Muscle of arm (tissue), 12 donors: ENCODE data around the gene SLC25A10. TPM values are rescaled to one million over a fixed set of nuclear protein-coding genes. Genes with fewer than 3 reads are reported as not detected.
A peak's percentile ranks its signal among the peaks of the same experiment; 100 is the strongest.
"Not testable (repeated sequence)": the region's sequence is repeated elsewhere in the genome, so short reads cannot be mapped to it uniquely, and the experiment has no call there.

Experiments
- DNase-seq: peaks from one replicate; pipeline ENCODE4 v3.0.0-alpha.2; 2013
- polyA plus RNA-seq, 12 donors: library from polyadenylated mRNA; unstranded; fragments of 120-200 nt; gene quantifications; one replicate each; pipeline ENCODE4 v1.2.1, GENCODE V29; 2013; ENCODE audit not compliant: insufficient read length in 12 of 12

The SLC25A10 gene
- polyA plus RNA-seq, 12 donors = 1.2 to 22.7 (median 2.9) TPM; not detected in 1

DNA sequence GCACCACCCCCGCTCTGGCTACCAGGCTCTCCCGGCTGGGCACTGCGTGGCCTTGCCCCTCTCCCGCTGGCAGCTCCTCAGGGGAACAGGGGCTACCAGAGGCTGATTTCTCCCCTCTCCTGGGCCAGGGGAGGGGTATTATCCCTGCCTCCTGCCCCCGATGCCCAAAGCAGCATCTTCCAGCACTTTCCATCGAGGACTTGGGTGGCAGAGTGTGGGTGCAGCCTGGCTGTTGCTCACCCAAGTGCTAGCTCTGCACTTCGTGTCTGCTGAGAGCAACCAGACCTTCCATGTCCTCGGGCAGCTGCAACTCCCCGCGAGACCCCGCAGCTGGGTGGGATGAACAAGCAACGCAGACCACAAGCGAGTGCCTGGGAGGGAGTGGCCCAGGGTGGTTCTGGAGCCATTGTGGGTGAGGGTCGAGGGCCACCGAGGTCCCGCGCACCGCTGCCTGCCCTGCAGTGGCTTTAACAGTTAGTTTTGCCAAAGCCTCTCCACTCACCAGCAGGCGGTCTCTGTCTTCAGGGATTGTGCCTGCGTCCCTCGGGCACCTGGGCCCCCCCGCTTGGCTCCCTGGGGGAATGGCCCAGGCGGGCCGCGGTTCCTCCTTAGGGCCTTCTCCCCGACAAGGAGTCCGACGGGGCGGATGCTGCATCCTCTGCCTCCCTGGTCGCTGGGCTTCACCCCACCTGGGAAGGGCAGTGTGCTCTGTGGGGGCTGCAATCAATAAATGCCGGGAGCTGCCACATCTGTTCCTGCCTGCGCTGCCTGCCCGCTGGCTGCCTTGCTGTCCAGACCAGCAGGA is 8.4 kb downstream of the SLC25A10 start:
- no peak for DNase-seq

DNA sequence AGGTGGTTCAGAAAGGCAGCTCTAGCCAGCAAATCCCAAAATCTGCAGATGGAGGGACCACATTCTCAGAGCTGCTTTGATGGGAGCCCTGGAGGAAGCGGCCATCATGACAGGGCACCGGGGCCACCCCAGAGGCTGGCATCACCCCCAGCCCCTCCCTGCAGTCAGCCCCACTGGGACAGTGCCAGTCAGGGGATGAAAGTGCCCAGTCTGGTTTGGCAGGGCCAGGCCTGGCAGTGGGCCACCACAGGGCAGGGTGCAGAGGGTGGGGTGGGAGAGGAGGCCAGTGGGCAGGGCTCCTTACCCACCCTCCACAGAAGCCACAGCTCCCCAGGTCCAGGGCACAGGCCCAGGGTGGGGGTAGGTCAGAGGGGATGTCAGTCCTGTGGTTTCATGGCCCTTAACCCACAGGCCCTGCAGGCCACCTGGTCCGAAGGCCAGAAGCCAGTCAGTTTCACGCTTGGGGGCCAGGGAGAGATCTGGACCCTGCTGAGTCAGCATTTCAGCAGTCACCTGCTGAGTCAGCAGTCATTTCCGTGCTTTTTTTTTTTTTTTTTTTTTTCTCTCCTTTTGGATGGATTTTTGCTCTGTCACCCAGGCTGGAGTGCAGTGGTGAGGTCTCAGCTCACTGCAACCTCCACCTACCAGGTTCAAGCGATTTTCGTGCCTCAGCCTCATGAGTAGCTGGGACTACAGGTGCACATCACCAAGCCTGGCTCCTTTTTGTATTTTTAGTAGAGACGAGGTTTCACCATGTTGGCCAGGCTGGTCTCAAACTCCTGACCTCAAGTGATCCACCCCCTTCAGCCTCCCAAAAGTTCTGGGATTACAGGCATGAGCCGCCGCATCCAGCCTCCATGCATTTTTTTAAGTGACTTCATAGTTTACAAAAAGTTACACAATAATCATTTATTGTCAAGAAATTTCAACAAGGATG is 10.4 kb downstream of the SLC25A10 start:
- no peak for DNase-seq

DNA sequence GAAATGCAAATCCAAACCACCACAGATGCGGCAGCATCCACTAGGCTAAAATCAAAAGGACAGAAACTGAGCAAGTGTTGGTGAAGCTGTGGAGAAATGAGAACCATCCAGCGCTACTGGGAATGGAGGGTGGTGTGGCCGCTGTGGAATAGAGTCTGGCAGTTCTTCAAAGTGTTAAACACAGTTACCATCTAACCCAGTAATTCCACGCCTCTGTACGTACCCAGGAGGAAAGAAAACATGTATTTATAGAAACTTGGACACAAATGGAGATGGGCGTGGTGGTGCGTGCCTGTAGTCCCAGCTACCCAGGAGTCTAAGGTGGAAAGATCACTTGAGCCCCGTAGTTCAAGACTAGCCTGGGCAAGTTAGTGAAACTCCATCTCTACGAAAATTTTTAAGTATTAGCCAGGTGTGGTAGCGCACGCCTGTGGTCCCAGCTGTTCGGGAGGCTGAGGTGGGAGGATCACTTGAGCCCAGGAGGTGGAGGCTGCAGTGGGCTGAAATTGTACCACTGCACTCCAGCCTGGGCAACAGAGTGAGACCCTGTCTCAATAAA is 11.6 kb downstream of the SLC25A10 start:
- no peak for DNase-seq

DNA sequence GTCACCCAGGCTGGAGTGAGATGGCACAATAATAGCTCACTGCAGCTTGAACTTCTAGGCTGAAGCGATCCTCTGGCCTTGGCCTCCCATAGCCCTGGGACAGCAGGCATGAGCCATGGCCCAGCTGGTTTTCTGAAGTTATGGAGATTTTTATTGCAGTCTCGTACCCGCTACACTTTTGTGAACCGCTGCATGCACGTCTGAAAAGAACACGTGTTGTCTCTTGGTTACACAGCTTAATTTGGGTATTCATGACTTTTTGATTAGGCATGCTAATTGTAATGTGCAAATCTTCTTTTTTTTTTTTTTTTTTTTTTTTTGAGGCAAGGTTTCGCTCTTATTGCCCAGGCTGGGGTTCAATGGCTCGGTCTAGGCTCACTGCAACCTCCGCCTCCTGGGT is 13.4 kb downstream of the SLC25A10 start:
- no peak for DNase-seq

DNA sequence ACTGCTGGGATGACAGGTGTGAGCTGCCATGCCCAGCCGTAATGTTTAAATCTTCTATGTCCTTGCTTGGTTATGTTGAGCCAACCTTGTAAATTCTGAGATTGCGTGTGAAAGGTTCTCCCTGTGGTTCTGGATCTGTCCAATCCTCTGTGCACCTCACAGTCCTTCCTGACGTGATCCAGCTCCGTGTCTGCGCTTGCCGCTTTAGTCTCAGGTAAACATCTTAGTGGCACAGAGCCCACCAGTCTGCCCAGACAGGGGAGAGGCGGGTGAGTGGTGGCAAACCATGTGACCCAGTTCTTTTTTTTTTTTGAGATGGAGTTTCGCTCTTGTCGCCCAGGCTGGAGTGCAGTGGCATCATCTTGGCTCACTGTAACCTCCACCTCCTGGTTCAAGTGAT is 13.9 kb downstream of the SLC25A10 start:
- no peak for DNase-seq

DNA sequence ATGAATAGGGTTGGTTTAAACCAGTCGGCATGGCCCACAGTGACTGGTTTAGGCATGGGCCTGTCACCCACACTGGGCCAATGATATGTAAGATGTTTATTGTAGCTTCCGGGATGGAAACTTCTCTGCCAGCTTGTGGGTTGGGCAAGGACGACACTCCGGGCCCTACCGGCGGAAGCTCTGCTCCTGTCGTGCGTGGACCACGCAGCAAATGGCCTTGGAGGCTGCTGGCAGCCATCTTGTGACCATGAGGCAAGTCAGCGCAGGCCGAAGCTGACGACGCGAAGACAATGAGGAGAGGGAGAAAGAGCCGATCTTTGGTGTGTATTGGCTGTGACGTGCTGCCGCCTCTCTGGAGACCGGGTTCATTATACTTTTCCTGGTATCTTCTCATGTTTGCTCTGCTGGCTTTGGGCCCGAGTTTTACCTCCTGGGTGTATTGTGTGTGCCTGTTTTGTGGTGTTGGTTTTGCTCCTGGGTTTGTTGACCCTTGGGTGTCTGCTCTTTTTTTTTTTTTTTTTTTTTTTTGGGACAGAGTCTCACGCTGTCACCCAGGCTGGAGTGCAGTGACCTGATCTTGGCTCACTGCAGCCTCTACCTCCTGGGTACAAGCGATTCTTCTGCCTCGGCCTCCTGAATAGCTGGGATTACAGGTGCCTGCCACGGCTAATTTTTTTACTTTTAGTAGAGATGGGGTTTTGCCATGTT is 15.4 kb downstream of the SLC25A10 start:
- DNase-seq = no peak

DNA sequence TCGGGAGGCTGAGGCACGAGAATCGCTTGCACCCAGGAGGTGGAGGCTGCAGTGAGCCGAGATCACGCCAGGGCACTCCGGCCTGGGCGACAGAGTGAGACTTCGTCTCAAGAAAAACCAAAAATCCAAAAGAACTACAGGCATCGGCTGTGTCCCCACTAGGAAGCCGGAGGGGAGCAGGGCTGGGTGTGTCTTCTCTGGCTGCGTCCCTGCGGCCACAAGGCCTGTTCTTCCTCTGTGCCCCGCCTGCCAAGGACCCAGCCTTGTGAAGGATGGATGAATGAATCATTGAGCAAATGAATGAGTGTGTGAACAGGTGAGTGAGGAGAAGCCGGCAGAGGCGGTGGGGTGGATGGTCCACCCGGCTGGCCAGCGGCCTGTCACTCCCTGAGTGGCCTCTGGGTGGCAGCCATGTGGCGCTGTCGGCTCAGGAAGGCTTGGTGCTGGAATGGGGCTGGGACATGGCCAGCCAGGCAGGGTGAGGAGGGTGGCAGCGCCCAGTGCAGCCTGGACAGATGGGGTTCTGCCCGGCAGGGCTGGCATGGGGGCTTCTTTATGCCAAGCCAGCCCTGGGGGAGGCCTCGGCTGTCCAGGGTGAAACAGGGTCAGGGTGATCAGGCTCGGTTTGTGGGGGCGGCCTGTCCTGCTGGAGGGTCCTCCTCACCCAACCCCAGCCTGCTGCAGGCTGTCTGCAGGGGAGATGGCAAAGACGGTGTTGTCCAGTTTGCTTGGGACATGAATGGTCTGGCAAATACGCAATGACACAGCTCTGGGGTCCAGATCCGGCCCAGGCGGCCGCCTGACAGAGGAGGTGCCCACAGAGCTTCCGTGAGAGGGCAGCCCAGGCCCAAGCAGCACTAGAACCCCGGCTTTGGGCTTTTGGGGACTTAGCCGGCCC is 21.7 kb downstream of the SLC25A10 start:
- DNase-seq = peak; percentile 66

DNA sequence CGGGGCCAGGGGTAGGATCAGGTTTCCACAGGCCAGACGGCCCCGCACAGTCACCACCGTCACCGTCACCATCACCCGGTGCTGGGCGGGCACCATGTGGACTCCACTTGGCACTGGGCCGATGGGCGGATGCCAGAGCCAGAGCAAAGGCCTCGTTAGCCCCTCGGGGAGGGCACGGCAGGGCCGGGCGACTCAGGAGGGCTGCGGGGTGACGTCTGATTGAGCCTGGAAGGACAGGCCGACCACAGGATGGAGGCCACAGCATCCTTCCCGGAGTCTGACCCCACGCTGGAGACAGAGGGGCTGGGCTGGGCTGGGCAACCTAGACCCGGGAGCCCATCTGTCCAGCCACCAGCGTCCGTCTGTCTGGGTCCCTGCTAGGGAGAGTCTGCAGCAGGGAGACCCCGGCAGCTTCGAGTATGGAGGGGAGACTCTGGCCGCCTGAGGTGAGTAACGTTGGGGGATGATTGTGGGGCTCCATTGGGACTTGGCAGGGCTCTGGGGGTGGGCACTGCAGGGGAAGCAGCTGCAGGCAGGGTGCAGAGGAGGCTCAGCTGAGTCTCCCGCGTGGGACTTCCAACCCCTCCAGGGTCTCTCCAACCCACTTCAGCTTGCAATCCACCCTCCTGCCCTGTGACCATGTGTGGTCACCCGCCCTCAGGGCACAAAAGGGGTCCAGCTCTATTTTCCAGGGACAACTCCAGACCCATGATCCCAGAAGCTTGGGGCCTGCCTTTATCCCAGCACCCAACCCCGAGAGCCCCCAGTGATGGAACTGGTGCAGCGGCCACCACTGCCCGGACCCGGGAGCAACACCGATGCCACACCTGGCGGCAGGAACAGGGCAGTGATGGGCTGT is 22.6 kb downstream of the SLC25A10 start:
- no peak for DNase-seq

DNA sequence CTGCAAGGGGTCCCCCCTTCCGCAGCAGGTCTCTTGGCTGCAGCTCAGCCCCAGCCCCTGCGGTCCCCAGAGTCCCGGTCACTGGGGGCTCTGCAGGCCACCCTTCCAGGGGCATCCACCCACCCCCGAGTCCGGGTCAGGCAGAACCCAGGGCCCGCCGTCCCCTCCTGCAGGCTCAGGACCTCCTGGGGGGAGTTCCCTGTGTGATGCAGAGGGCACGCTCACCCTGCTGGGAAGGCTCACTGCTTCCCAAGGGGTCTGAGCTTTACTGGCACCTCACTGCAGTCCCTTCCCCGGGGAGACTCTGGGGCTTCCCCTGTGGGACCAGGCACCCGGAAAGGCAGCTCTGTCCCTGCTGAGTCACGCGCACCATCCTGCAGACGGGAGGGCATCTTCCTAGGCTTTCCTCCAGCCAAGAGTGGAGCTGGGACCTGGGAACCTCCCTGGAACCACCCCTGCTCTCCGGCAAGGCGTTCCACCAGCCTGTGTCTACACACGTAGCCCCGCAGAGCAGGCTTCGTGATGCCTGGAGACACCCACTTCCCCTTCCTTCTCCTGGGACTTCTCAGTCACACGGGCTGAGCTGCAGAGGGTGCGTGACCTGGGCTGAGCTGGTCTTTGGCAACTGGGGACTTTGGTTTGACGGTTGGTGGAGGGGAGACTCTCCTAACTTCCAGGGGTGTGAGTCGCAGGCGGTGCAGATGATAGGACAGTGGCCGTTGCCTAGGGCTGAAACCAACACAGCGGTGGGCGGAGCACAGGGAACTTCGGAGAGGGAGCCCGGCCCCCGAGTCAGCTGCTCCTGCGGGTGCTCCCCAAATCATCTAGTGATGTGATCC is 23.4 kb downstream of the SLC25A10 start:
- DNase-seq = no peak

DNA sequence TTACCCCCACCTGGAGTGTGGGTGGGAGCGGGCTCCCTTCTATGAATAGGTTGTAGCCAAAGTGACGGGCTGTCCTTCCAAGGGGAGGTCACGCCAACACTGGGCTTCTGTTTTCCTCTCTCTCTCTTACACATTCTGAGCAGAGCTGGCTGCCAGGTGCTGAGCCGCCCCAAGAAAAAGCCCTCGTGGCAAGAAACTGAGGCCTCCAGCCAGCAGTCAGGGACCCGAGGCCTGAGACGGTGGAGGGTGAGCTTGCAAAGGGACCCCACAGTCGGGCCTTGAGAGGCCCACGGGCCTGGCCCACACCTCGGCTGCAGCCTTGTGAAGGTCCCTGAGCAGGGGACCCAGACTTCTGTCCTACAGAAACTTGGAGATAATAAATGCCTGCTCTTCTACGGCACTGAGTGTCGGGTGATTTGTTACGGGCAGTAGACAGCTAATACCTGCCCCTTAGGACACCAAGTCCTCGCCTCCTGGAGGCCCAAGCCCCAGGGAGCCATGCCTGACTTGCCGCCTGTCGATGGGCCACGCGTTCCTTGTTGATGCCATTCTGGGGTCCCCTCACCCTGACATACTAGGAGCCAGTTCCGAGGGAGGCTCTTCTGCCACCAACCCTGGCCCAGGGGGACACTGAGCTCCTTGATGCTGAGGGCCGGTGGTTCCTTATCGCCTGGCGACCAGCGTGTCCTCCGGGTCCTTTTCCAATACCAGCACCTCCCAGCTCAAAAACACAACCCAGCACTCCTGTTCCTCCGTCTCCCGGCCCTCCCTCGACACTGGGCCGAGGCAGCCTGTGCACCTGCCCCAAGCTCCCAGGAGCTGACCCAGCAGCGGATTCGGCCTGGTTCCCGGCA is 26.1 kb downstream of the SLC25A10 start:
- no peak for DNase-seq

DNA sequence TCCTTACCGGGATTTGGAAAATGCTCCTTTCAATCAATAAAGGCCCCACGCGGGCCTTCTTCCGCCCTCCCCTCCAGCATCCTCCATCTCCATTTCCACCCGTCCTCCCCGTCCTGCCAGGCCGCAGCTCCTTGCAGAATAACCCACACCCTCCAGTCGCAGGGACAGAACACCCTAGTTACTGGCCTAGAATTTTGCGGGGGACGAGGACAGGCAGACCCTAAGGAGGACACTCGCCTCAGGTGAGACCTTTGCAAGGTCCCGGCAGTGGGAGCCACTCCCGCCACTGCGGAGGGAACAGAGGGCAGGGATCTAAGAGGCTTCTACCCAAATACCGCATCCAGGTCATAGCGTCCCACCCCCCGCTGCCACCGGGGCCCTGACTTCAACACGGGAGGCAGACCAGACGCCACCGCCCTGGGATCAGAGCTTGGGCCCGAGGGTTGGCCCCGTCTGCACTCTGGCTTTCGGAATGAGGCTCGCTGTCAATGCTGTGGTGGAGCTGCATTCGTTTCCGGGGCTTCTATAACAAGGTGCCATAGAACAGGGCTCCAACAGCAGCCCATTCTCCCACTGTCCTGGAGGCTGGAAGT is 26.8 kb downstream of the SLC25A10 start:
- DNase-seq = no peak

DNA sequence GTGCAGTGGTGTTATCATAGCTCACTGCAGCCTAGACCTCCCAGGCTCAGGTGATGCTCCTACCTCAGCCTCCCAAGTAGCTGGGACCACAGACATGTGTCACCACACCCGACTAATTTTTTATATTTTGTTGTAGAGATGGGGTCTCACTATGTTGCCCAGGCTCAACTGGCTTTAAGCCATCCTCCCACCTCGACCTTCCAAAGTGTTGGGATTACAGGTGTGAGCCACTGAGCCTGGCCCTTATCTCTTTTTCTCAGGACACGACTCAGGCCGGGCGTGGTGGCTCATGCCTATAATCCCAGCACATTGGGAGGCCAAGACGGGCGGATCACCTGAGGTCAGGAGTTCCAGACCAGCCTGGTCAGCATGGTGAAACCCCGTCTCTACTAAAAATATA is 27.5 kb downstream of the SLC25A10 start:
- not testable (repeated sequence) for DNase-seq

DNA sequence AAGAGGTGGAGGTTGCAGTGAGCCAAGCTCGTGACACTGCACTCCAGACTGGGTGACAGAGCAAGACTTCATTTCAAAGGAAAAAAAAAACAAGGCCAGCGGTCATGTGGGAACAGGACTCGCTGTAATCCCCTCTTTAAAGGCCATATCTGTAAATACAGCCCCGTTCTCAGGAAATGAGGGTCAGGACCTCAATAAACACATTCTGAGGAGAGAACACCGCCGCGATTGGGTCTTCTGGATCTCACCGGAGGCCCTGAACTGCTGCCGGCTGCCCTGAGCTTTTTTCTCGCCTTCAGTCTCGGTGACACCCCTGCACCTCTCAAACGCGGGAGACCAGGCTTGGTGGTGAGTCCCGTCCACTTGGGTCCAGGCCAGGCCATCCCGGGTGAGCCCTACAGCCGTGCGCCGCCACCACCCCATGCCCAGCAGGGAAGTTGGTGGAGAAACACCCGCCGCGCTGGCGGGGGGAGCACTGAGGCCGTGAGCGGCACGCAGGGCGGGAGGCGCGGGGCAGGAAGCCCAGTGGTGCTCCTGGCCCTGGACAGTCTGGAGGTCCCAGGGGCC is 28.4 kb downstream of the SLC25A10 start:
- no peak for DNase-seq

DNA sequence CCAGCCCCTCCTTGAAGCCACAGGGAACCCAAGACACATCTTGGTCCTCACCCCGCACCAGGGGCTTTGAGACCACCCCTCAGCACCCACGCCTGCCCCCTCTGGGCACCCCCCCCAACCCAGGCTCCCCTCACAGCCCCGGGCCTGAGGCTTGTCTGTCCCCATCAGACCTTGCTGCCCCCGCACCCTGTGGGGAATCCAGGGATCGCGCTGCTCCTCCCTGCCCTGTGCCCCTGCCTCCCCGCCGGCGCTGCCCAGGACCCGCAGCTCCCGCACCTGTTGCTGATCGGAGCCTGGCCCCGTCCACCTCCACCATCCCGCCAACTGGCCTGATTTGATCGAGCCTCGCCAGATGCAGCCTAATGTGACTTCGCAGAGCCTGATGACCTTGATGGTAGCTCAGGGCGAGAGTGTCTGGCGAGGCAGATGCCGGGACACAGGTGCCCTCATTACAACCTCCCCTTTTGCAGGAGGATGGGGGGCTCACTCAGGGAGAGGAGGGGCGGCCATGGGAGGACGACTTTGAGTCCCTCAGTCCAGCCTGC is 29.0 kb downstream of the SLC25A10 start:
- no peak for DNase-seq

DNA sequence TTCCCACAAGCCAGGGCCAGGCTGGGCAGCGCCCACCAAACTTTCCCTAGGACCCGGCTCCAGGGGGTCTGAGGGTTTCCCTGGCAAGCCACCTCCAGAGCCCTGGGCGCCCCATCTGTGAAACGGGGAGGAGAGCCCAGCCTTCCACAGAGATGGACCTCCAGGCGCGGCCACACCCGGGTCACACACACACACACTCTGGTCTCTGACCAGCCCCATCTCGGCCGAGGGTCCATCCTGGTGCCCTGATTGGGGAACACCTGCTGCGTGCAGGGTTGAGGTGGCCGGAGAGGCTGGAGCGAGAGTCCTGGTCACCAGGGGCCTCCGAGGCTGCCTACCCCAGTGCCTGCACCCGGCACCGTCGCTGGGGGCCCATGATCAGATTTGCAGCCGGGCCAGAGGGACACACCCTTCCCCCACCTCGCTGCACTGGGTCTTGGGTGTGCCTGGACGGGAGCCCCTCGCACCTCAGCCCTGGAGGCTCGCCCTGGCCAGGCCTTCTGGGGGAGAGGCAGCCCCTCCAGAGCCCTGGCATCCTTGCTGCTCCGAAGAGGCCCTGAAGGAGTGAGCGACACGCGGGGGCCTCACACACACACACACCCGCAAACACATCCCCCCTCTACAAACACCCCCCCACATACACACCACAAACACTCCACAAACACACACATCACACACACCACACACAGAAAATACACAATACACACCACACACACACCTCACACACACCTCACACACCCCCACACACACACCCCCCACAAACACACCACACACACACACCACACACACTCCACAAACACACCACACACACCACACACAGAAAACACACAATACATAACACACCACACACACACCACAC is 29.7 kb downstream of the SLC25A10 start:
- DNase-seq = no peak
